ENCODE measurements around the gene ATCAY.
"Not testable (repeated sequence)": the region's sequence is repeated elsewhere in the genome, so short reads cannot be mapped to it uniquely, and the experiment has no call there.

Gene ATCAY

DNA sequence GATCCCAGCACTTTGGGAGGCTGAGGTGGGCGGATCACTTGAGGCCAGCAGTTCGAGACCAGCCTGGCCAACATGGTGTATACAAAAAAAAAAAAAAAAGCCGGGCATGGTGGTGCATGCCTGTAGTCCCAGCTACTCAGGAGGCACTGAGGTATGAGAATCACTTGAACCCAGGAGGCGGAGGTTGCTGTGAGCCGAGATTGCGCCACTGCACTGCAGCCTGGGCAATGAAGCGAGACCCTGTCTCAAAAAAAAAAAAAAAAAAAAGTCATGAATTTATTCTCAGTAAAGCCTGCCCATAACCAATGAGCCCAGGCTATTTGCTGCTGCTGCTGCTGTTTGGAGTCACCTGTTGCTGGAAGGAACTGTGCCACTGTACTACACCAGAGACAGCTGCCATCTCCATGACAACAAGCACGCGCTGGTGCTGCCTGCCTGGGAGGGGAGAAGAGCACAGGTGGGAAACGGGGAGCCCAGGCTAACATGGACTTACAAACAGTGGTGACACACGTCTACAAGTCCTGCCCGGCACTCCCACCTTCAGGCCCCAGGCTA is 23.0 kb upstream of the ATCAY start:
- DNase-seq = no peak

DNA sequence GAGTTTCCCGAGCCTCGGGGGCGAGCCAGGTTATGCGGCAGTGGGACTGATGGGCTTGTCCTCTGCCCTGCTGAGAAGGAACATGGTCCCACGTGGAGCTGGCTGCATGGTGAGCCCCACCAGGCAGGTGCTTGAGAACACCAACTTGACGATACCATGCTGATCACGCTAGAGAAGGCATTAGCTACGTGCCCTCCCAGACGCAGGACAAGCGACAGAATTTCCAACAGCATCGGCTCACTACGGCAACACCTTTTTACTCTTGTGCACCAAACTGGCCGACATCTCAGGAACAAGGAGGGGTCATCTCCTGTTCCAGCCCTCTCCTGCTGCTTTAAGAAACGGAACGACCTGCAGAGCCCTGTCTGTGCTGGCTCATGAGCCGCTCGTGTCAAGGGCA is 20.0 kb upstream of the ATCAY start:
- DNase-seq = no peak

DNA sequence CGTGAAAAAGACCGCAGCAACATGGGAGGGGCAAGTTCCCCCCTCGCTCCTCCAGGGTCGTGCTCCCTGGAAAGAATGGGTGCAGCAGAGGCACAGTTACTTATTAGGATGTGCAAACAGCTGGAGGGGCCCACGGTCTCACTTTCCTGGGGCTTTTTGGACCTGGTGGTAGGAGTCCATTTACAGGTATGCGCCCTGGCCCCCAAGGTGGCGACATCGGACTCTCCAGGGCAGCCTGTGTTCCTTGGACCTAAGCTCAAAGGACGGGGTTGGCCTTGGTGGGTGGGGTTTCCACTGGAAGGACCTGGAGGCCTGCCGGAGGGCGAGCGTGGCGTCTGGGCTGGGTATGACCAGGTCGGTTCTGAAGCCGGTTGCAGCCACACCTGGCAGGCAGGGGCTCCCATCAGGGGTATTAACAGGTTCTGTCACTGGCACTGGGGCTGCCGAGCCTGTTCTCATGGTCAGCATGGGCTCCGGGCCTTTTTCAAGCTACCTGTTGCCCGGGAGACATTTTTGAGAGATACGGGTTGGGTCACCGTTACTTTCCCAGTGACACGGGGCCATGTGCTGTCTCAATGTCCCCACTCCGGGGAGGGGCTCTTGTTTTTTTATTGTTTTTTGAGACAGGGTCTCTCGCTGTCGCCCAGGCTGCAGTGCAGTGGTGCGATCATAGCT is 17.5 kb upstream of the ATCAY start:
- DNase-seq = no peak

DNA sequence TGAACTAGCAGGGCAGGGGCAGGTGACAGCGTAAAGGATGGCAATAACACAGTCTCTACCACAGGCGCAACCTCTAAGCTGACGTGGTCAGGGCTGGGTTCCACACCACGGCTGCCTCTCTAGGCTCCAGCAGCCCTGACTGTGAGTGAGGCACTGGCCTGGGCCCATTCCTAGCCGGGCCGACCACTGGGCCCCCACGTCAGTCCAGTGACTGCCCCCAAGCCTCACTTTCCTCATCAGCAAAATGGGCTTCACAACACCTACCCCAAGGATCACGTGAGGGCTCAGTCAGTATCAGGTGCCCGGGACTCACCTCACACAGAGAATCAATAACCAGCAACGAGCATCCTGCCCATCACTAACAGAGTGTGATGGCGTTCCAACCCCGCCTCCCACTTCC is 16.8 kb upstream of the ATCAY start:
- DNase-seq = no peak

DNA sequence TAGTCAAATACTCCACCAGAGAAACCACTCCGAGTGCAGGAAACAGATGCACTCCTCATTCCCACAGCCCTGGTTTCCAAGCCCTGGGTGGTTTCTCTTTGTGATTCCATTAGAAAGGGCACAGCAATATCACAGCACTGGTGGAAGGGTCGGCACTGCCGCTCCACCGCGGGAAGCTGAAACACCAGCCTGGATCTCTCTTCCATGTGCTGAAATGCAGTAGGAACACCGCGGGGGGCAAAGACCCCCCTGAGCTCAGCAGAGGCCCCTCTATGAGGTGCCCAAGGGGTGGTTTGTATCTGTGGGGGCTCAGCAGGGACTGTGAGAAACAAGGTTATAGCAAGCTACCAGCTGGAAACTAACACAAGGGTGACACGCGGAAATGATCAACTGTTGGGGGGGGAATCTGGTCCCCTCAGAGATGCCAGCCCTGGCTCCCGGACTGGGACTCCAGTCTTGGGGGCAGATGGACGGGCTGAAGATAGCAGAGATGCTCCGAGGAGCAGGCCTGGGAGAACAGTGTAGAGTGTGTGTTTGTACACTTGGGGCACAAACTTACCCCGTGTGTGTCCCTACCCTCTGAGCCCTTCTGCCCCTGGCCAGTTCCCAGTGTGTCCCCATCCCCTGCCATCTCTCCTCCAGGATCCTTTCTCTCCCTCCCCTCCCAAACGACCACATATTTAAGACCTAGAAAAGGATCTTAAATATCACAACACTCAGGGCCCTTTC is 13.4 kb upstream of the ATCAY start:
- DNase-seq = no peak

DNA sequence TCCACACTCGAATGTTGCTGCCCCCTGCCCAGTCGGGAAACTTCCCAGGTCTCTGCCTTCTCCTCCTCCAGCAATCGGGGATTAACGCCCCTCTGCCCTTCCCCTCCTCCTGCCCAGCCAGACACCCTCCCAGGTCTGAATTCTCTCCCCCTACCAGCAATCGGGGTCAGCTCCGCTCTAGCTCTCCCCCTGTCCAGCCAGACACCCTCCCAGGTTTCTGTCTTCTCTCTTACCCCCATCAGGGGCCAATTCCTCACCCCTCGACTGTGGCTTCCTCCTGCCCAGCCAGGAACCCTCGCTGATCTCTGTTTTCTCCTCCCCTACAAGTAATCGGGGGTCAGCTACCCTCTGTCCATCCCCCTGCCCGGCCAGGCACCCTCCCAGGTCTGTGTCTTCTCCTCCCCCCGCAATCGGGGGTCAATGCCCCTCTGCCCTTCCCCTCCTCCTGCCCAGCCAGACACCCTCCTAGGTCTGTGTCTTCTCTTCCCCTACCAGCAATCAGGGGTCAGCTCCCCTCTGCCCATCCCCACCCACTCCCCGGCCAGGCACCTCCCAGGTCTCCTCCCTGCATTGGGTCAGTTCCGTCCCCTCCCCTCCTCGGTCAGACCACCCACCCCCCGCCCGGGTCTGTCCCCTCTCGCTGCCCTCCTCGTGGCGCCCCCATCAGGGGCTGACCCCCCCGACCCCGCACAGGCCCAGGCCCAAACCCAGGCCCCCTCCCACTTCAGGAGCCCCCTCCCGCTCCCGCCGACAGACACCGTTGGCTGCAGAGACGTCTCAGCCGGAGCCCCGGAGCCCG is 12.3 kb upstream of the ATCAY start:
- DNase-seq = no peak

DNA sequence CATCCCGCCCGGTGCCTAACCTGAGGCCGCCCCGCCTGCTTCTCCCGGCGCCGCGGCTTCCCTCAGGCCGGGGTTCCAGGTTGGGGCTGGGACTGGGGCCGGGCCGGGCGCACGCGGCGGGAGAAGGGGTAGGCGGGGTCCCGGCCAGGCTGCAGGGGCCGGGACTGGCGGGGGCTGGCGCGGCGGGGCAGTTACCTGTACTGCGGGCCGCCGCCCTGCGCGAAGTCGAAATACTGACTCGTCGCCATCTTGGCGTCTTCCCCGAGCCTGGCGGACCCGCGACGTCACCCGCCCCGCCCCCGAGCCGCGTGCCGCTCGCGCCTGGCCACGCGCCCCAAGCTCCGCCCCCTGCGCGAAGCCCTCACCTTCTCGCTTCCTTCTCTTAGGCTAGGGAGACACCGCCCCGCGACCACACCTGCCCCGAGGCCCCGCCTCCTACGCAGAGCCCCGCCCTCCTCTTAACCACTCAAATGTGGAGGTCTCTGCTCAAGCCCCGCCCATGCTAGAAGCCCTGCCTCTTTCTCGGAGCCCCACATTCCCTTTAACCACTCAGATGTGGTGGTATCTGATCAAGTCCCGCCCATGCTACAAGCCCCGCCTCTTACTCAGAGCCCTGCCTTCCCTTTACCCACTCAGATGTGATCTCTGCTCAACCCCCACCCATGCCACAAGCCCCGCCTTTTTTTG is 11.6 kb upstream of the ATCAY start, which contains the start of gene ZFR2:
Gene ZFR2 (minus strand): TSS at position 269 of the 687 bp plus-strand sequence. CDS start 21 bp downstream, at position 248.
- DNase-seq = no peak

DNA sequence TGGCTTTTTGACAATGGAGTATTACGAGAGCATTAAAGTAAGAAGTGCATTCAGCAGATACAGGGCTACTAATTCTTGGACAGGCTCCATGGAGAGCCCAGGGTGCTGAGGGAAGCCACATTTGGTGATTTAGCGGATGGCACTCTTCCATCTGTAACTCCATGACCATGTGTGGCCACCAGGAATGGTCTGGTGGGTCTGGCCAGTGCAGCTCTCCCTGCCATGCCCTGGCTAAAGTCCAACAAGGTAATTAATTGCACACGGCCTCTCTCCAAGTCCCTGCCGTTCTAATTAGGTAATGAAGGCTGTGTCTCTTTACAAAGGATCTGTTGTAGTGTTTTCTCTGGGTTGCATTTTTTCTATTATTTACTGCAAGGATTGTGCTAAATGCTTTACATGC is 7.3 kb upstream of the ATCAY start:
- DNase-seq = no peak

DNA sequence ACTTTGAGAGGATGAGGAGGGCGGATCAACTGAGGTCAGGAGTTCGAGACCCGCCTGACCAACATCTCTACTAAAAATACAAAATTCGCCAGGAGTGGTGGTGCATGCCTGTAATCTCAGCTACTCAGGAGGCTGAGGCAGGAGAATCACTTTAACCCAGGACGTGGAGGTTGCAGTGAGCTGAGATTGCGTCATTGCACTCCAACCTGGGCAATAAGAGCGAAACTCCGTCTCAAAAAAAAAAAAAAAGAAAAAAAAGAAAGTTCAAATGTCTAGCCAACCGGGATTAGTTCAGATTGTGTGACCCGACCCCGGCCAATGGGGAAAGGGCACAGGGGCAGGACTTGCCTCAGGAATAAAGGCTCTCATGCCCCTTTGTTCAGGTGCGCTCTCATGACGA is 5.8 kb upstream of the ATCAY start:
- DNase-seq = not testable (repeated sequence)

DNA sequence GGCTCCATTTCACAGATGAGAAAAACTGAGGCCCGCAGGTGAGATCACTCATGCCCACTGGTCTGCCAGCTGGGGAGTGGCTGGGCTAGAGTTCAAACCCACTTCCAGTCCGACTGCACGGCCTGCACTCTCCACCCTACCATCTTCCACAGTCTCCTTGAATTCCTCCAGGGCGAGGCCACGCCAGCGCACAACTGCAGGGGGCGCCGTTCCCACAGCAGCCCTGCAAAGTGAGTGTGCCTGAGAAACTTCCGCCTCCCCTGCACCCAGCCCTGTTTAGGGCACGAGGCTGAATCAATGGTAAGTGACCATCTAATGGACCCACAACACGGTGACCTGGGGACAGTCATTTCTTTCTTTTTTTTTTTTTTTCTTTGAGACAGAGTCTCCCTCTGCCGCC is 829 bp upstream of the ATCAY start:
- DNase-seq = no peak

DNA sequence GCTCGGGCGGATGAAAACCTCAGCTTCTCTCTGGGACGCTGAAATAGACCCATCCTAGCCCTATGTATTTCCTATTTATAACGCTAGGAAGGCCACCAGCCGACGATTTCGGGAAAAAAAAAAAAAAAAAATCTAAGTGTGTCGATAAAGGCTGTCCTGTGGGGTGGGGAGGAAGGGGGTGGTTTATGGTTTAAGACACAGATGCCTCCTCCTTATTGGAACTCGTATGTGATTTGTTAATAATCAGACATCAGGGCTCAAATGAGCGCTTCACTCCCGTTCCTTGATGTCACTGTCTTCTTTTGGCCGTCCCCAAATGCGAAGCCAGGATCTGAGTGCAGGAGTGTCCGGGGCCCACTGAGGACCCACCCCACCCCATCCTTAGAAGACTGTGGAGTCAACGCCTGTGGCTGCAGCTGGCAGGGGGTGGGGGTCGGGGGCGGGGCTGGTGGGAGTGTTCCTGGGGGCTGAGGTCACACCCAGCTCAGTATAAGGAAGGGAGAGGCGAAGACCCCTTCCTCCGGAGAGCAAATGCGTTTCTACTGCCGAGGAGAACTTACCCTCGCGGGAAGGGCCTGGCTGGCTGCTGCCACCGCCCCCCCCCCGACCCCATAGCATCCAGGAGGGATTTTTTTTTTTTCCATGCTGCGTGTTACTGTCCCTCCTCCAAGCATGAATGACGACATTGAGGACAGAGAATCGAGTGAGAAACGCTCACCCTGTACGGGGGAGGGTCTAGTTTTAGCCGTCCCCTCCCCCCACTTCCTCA is 971 bp downstream of the ATCAY start:
- DNase-seq = no peak

DNA sequence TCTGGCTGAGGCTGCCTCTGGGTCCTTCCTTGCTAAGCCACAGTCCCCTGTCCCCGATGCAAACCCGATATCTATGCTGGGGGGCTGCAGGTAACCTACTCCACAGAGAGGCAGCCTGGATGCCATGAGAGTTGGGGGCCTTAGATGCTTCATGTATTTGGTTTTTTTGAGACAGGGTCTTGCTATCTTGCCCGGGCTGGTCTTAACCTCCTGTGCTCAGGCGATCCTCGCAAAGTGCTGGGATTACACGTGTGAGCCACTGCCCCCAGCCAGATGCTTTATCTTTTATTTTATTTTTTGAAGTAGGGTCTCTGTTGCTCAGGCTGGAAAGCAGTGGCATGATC is 1.5 kb downstream of the ATCAY start:
- DNase-seq = no peak

DNA sequence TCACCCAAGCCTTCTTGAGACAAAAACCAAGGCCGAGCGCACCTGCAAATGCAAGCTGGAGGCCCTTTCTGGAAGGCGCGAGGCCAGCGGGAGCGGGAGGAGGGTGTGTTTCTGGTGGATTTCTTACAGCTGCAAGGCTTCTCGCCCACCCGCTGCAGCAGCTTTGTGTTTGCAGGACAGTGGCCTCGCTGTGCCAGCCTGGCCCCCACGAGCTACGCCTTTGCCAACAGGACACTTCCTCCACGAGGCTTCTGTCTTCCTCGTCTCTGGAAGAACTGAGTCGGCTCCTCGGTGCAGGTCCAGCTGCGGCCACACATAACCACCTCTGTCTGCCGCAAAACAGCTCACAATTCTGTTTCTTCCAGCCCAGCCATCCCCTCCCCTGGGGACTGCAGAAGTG is 10.1 kb downstream of the ATCAY start:
- no peak for DNase-seq

DNA sequence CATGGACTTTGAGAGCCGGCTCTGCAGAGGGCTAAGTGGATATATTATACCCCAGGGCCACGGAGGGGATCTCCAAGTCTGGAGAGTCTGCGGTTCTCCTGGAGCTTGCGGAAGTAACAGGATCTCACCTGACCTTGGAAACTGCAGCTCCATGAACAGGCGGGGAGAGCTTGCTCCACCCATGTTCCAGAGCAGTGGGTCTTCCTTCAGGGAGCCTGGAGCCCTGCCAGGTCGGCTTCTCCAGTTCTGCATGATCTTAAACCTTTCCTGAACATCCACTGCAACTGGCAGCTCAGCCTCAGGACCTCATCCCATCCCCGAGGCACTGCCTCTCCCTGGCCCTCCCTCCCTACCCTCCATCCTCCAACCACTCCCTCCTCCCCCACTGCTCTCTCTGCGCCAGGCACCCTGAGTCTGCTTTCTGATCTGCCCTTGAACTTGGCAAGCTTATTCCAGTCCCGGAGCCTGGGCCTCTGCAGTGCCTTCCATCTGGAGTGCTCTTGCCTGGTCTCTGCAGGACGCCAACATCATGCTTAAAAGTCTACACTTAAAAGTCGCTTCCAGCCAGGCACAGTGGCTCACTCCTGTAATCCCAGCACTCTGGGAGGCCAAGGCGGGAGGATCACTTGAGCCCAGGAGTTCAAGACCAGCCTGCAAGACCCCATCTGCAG is 13.2 kb downstream of the ATCAY start:
- no peak for DNase-seq

DNA sequence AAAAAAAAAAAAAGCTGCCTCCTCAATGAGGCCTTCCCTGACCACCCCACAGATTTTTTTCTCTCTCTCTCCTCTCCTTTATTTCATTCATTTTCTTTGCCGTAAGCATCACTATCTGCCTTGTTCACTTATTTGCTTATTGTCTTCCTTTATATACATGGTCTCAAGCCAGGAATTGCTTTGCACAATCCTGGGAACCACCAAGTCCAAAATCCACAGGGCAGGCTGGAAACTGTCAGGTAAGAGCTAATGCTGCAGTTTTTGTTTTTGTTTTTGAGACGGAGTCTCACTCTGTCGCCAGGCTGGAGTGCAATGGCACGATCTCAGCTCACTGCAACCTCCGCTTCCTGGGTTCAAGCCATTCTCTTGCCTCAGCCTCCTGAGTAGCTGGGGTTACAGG is 14.5 kb downstream of the ATCAY start:
- not testable (repeated sequence) for DNase-seq

DNA sequence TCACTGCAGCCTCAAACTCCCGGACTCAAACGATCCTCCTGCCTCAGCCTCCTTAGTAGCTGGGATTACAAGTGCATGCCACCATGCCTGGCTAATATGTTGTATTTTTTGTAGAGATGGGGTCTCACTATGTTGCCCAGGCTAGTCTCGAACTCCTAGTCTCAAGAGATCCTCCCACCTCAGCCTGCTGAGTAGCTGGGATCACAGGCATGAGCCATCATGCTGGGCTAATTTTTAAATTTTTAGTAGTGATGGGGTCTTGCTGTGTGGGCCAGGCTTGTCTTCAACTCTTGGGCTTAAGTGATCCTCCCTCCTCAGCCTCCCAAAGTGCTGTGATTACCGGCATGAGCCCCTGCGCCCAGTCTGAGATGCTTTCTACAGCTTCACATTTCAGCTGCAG is 15.3 kb downstream of the ATCAY start:
- DNase-seq = no peak

DNA sequence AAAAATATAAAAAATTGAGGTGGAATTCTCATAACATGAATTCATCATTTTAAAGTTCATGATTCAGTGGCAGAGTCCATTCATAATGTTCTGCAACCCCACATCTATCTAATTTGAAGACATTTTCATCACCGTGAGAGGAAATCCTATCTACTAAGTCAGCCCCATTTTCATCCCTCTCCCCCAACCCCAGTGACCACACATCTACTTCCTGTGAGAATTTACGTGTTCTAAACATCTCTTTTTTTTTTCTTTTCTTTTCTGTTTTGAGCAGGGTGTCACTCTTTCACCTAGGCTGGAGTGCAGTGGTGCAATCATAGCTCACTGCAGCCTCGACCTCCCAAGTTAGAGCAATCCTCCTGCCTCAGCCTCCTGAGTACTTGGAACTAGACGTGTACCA is 17.5 kb downstream of the ATCAY start:
- DNase-seq = no peak

DNA sequence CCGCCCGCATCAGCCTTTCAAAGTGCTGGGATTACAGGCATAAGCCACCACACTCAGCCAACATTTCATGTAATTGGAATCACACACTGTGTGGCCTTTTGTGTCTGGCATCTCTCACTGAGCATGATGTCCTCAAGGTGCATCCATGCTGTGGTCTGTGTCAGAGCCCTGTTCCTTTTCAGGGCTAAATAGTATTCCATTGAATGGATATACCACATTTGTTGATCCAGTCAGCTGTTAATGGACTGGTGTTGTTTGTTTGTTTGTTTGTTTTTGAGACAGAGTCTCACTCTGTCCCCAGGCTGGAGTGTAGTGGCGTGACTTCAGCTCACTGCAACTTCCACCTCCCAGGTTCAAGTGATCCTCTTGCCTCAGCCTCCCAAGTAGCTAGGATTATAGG is 17.9 kb downstream of the ATCAY start:
- no peak for DNase-seq

DNA sequence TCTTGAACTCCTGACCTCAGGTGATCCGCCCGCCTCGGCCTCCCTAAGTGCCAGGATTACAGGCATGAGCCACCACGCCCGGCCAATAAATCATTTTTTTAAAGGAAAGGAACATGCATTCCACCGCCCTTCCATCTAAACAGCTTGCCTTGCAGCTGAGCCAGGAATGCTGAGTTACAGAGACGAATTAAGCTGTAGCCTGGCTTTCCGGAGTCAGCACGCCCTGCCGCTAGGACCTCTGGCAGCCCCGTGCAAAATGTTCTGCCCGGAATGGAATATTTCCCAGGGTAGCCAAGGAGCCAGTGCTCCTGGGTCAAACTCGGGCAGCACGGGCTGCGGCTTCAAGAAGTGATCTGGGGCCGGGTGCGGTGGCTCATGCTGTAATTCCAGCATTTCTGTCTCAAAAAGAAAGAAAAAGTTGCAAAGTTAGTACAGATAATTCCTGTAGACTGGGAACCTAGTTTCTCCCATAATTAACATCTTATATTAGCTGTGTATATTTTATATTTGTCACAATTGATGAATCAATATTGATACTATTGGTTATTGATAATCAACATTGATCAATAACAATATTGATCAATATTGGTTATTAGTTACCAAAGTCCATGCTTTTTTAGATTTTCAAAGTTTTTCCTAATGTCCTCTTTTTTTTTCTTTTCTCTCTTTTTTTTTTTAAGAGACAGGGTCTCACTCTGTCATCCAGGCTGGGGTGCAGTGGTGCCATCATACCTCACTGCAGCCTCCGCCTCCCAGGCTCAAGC is 19.2 kb downstream of the ATCAY start:
- no peak for DNase-seq

DNA sequence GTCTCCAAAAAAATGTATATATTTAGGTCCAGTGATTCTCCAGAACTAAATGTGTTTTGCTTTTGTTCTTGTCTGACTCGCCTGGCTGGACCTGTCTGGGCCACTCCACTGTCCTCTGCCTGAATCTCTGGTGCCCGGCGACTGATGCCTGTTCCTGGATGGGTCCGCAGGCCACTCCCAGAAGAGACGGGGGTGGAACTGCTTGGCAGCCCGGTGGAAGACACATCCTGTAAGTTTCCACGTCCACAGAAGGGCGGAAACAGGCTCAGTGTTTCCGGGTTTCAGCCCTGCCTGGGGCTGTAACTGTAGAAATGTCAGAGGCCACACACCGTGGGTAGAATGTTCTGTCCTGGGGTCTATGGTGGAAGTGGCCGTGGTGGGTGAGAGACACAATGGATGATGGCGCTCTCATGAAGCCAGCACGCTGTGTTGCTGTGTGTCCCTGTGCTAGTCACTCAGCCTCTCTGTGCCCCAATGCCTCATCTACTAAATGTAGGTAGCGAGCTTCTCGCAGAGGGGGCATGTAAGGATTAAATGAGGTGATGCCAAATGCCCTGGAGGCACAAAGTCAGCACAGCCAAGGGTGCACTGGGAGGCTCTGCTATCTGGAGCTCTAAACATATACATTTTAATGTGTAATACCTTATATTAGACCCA is 22.0 kb downstream of the ATCAY start:
- DNase-seq = no peak

Measured in GOT3 (cell line).